ENCODE results near the gene STX10. TPM values are rescaled to one million over a fixed set of nuclear protein-coding genes. Genes with fewer than 3 reads are reported as not detected.

STX10 gene
- total RNA-seq, 1 donor from 2014 or later = 66.2 TPM

DNA sequence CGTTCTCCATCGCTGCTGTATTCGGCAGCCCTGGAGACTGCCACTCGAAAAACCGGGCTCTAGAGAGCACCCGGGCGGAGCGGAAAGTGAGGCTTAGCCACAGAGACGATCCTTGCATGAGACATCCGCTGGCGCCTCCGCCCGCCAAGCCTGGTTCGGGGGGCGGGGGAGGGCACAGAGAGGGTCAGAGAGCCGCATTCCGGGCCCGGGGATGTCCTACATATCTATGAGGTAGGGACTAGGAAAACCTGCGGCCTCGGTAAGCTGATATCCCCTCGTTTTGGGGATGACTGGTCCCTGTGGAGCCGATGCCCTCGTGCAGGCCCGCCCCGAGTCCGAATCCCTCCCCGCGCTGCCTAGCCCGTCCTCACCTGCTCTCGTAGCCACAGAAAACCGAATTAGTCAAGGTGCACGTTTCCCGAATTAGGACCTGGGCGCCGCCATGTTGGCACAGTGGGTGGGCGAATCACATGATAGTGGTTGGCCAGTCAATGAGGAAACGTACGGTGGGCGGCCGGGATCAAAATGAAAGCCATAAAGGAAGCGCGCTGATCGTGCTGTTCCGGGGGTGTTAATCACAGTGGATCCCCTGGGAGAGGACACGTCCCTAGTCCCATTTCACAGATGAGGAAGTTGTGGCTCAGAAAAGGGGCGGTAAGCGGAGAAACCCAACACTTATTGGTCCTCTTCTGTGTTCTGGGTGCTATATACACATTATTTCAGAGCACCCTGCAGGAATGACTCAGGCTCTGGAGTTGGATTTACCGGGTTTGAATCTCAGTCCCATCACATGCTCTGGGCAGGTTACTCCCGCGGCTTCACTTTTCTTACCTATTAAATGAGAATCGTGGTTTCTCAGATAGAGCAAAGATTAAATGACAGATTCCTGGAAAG is 33.6 kb downstream of the STX10 start, which contains the start of gene TRMT1:
TRMT1 (minus strand) TSS at position 459 of the 894 bp plus-strand sequence; CDS start at position 118, 341 bp downstream.
- H3K4me3 Mint-ChIP-seq = peak within 1 kb of the TSS; percentile 97
- no peaks in the 10 kb centered on the region for H3K27me3 Mint-ChIP-seq
- H3K27ac Mint-ChIP-seq = peak within 1 kb of the TSS; percentile 97
- H3K36me3 Mint-ChIP-seq (ENCODE audit: low read depth) = peaks cover 36% of the 10 kb centered on the region
- peak; percentile 97 for DNase-seq
- no peaks in the 10 kb centered on the region for H3K9me3 Mint-ChIP-seq
- H3K4me1 Mint-ChIP-seq = peaks cover 29% of the 10 kb centered on the region
- intact Hi-C loops (cut with micrococcal nuclease) = loop anchor here (1.0 kb wide), 1 partner anchor 12 kb away; no protein-coding TSS in a partner anchor

DNA sequence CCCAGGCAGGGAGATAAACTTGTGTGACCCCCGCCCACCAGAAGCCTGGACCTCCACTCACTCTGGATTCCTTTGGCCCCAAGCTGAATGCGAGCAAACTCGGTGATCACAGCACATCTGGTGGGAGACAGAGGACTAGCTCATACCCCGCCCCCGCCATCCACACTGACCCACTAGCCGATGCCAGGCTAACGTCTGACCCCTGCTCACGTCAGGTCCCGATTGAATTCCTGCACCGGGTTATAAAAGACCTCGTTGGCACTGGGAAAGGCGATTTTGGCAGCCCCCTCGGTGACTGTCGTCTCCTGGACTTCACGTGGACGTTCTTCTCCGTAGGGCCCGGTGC is 34.3 kb downstream of the STX10 start:
- peaks cover 34% of the 10 kb centered on the region for H3K36me3 Mint-ChIP-seq (ENCODE audit: low read depth)

DNA sequence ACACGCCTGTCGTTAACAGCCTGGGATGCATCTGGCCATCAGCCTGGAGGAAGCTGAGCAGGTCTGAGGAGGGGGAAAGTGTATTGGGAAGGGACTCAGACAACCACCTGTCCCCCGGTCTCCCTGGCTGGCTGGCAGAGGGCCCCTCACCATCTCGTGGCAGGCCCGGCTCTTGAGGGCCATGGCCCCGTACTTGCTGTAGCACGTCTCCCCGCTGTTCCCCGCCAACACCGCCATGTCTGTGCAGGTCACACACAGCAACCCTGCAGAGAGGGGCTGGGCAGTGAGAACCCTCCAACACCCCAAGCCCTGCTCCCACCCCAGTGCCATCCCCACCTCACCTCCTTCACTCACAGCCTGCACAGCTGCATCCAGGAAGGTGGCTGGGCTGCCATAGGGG is 37.6 kb downstream of the STX10 start:
- H3K9me3 Mint-ChIP-seq = no peaks in the 10 kb centered on the region
- H3K27me3 Mint-ChIP-seq = no peaks in the 10 kb centered on the region
- no peak overlapping the region for H3K27ac Mint-ChIP-seq
- H3K36me3 Mint-ChIP-seq (ENCODE audit: low read depth) = peaks cover 34% of the 10 kb centered on the region
- H3K4me3 Mint-ChIP-seq = no peak overlapping the region
- intact Hi-C loops (cut with micrococcal nuclease) = no loop called here
- H3K4me1 Mint-ChIP-seq = peaks cover 11% of the 10 kb centered on the region
- no peak for DNase-seq

More for the DNA sequence above, 34.3 kb downstream of the STX10 start:
- Mint-ChIP-seq H3K27me3 (no peaks in the 10 kb centered on the region), H3K9me3 (no peaks in the 10 kb centered on the region), H3K4me3 (peak overlapping the region; percentile 97), H3K4me1 (peaks cover 25% of the 10 kb centered on the region), H3K27ac (peak overlapping the region; percentile 97)
- intact Hi-C loops (cut with micrococcal nuclease) = loop anchor here (1.0 kb wide), 1 partner anchor 12 kb away; no protein-coding TSS in a partner anchor
- DNase-seq = no peak

DNA sequence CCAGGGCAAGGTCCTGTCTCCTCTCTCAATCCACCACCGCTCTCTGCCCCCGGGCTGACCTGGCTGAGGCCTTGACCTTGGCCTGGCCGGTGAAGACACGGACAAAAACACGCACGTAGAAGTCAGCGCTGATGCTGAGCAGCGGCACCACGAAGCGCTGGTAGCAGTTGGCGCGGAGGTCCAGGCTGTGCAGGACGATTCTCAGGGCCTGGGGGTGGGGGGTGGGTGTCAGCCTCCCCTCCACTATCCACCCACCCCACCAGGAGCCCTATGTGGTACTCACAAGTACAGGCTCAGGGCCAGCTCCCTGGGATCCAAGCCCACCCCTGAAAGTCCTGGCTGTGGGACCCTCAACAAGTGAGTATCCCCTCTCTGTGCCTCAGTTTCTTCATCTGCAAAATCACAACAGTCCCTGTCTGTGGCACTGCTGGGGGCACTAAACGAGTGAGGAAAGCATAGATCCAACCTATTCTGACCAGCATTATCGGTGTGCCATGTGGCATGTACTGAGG is 40.0 kb downstream of the STX10 start:
- H3K9me3 Mint-ChIP-seq = no peaks in the 10 kb centered on the region
- intact Hi-C loops (cut with micrococcal nuclease) = no loop called here
- H3K4me3 Mint-ChIP-seq = no peak overlapping the region
- H3K4me1 Mint-ChIP-seq = peaks cover 5% of the 10 kb centered on the region
- no peaks in the 10 kb centered on the region for H3K27me3 Mint-ChIP-seq
- peaks cover 36% of the 10 kb centered on the region for H3K36me3 Mint-ChIP-seq (ENCODE audit: low read depth)
- no peak for DNase-seq
- H3K27ac Mint-ChIP-seq = no peak overlapping the region

DNA sequence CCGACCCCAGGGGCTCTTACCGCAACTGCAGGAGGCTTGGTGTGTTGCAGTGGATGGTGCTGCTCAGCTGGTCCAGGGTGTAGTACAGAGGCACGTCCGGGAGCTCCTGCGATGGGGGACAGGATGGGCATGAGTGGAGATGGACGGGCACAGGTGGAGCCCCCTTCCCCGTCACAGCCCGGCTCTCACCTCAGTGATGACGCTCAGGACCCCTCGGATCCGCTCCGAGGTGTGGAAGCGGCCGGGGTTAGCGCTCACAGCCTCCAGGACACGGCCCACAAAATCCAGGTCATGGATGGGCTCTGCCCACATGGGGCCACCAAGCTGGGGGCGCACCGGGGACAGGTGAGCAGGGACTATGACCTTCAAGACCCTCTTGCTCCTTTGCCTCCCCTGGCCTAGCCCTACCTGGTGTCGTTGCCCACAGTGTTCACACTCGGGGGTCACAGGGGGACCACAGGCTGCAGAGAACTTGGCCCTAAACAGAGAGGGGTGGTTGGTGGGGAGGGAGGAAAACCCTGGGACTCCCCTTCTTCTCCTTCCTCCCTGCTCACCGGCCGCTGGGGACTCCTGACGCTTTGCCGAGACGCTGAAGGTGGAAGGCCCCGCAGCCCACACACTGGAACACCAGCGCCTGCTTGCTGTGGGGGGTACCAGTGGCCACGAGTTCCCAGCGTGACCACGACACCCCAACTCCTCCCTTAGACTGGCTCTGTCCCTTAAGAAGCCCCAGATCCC is 40.6 kb downstream of the STX10 start:
- intact Hi-C loops (cut with micrococcal nuclease) = no loop called here
- H3K36me3 Mint-ChIP-seq (ENCODE audit: low read depth) = peaks cover 35% of the 10 kb centered on the region

DNA sequence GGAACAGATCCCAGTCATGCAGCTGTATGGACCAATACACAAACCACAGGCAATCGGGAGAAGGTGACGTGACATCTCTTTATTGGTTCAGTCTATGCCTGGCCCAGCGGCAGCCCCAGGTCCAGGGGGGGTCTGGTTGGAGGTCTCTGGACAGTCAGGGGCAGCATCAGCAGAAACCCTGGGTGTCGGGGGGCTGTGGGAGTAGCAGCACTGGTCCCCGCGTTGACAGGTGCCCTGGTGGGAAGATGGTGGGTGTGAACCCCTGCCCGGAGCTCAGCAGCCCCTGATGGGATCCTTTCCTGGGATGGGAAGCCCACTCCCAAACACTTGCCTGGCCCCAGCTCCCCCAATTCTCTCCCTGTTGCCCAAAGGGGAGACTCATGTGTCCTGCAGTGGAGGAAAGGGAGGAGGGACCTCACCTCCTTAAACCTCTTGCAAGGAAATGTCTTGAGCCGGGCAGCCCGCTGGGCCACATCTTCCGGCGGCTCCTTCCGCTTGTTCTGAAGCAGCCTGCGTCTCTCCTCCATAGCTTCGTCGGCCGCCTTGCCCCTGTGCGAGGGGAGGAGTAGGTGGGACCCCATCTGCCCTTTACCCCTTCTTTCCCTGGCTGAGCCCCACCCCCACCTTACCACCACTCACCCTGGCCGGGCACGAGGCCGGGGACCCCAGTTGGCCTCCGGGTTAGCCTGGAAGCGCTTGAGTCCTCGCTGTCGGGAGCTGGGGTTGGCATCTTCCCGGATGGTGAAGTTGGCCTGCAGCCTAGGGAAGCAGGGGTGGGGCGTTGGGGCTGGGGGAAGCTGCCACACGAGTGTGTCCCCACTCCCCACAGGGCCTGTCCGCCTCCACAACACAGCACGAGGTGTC is 45.1 kb downstream of the STX10 start:
- peaks cover 24% of the 10 kb centered on the region for H3K4me1 Mint-ChIP-seq
- peaks cover 1% of the 10 kb centered on the region for H3K27me3 Mint-ChIP-seq
- peak overlapping the region; percentile 85 for H3K27ac Mint-ChIP-seq
- DNase-seq = peak; percentile 83
- H3K4me3 Mint-ChIP-seq = peak overlapping the region; percentile 87
- peaks cover 25% of the 10 kb centered on the region for H3K36me3 Mint-ChIP-seq (ENCODE audit: low read depth)
- no peaks in the 10 kb centered on the region for H3K9me3 Mint-ChIP-seq
- intact Hi-C loops (cut with micrococcal nuclease) = loop anchor here (1.0 to 5.0 kb wide), 2 partner anchors 11 to 47 kb away; partner anchors contain the start of genes IER2, STX10 and TRMT1

More for the DNA sequence above, 40.6 kb downstream of the STX10 start:
- Mint-ChIP-seq H3K4me1 (peaks cover 5% of the 10 kb centered on the region), H3K4me3 (no peak overlapping the region), H3K27me3 (no peaks in the 10 kb centered on the region), H3K9me3 (no peaks in the 10 kb centered on the region), H3K27ac (no peak overlapping the region)
- no peak for DNase-seq

DNA sequence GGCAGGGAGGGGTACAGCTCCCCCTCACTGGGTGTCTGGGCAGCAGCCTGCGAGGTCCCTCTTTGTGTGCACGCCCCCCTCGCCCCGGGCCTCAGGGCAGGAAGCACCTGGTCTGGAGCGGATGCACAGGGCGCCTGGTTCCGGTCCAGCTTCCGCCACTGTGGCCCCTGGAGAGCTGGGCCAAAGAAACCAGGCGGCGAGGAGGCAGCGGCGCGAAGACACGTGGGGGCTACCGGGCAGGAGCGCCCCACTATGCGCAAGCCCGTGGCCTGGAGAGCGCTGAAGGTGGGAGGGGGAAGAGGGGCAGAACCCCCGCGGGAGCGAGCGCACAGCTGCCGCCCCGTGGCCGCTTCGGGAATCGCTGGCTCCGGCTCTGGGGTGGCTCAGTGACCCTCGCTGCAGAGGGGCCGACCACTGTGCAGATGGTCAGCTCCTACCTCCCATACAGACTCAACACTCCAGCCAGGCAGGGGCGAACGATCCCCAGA is 45.8 kb downstream of the STX10 start:
- Mint-ChIP-seq H3K9me3 (no peaks in the 10 kb centered on the region), H3K4me3 (peak overlapping the region; percentile 87), H3K36me3 (ENCODE audit: low read depth) (peaks cover 25% of the 10 kb centered on the region), H3K27ac (peak overlapping the region; percentile 85), H3K27me3 (peaks cover 1% of the 10 kb centered on the region), H3K4me1 (peaks cover 30% of the 10 kb centered on the region)
- intact Hi-C loops (cut with micrococcal nuclease) = loop anchor here (1.0 to 5.0 kb wide), 2 partner anchors 12 to 48 kb away; partner anchors contain the start of genes IER2, STX10 and TRMT1
- peak; percentile 92 for DNase-seq

DNA sequence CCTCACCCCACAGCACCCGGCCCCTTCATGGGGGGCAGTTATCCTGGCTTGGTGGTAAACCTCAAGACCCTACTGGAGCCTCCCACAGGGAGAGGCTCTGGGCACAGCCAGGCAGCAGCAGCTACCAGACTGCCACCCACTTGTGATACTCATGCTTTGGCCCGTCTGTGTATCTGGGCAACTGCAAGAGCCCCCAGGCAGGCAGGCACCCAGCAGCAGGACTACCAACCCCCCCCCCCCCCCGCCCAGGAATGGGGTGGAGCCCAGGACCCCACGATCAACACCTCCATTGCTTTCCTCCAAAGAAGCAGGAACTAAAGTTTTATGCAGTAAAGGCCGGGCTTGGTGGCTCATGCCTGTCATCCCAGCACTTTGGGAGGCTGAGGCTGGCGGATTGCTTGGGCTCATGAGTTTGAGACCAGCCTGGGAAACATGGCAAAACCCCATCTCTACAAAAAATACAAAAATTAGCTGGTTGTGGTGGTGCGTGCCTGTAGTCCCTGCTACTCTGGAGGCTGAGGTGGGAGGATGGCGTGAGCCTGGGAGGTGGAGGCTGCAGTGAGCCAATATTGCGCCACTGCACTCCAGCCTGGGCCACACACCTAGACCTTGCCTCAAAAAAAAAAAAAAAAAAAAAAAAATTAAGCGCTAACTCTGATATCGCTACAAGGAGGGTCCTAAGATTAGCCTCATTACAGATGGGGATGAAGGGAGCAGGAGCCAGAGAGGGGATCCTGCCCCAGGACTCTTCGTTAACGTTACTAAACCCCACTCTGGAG is 46.4 kb downstream of the STX10 start:
- Mint-ChIP-seq H3K4me3 (peak overlapping the region; percentile 87), H3K9me3 (no peaks in the 10 kb centered on the region), H3K36me3 (ENCODE audit: low read depth) (peaks cover 22% of the 10 kb centered on the region), H3K4me1 (peaks cover 33% of the 10 kb centered on the region), H3K27me3 (peaks cover 1% of the 10 kb centered on the region), H3K27ac (no peak overlapping the region)
- intact Hi-C loops (cut with micrococcal nuclease) = loop anchor here (1.0 to 5.0 kb wide), 2 partner anchors 13 to 49 kb away; partner anchors contain the start of genes IER2, STX10 and TRMT1
- no peak for DNase-seq

DNA sequence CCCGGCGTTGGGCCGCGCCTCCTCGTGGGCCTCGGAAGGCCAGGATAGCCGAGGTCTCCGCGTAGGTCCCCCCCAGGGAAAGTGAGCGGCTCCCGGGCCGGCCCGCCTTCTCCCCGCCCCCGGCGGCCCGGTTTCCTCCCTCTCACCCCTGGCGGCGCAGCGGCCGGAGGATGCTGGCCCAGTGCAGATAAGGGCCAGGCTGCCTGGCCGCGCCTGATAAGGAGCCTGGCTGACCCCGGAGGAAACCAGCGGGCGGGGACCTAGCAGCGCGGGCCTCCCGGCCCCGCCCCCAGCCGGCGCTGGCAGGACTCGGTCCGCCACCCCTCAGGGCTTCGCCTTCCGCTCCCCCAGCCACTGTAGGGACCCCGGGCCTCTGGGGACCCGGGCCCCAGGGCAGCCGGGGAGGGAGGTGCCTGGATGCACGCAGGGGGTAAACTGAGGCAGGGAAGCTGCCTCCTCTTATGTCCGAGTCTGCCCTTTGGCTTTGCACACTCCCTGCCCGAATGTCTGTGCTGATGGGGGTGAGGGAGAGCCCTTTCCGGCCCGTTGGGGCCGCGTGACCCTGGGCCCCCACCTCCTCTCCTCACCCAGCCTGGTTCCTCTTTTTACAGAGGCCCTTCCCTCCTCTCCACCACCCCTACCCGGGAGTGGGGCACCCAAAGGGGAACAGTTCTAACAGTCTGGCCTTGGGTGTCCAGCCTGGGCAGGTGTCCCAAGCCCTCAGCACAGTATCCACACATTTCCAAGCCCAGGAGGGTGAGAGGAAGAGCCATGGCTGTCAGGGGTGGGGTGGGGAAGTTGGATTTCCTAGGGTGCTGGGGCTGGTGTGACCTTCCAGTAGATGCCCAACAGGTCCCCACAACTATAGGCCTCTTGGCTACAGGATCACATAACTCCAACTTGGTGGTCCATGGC is 47.3 kb downstream of the STX10 start, which contains the start of gene LYL1:
LYL1 (minus strand) TSS at position 193 of the 915 bp plus-strand sequence. CDS start 1,687 bp downstream, outside the sequence.
- H3K27ac Mint-ChIP-seq = peak within 1 kb of the TSS; percentile 20
- peaks cover 7% of the 10 kb centered on the region for H3K27me3 Mint-ChIP-seq
- H3K9me3 Mint-ChIP-seq = no peaks in the 10 kb centered on the region
- DNase-seq = peak; percentile 76
- H3K4me1 Mint-ChIP-seq = peaks cover 38% of the 10 kb centered on the region
- intact Hi-C loops (cut with micrococcal nuclease) = loop anchor here (5.0 kb wide), 1 partner anchor 49 kb away; the partner anchor contains the start of genes IER2 and STX10
- H3K4me3 Mint-ChIP-seq = peak within 1 kb of the TSS; percentile 69
- H3K36me3 Mint-ChIP-seq (ENCODE audit: low read depth) = peaks cover 22% of the 10 kb centered on the region

DNA sequence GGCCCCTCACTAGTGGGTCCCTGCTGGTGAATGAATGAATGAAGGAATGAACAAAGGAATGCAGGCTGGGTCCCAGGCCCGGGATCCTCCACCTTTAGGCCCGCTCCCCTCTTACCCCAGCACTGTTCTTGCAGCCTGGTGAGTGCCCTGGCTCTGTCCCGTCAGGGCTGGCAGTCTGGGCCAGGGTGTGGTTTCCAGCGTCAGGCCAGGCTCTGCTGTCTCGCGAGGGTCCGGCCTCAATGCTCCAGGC is 47.8 kb downstream of the STX10 start:
- H3K27me3 Mint-ChIP-seq = peaks cover 8% of the 10 kb centered on the region
- H3K4me1 Mint-ChIP-seq = peaks cover 39% of the 10 kb centered on the region
- no peaks in the 10 kb centered on the region for H3K9me3 Mint-ChIP-seq
- peak overlapping the region; percentile 69 for H3K4me3 Mint-ChIP-seq
- H3K36me3 Mint-ChIP-seq (ENCODE audit: low read depth) = peaks cover 18% of the 10 kb centered on the region
- H3K27ac Mint-ChIP-seq = no peak overlapping the region
- DNase-seq = no peak
- intact Hi-C loops (cut with micrococcal nuclease) = loop anchor here (5.0 kb wide), 1 partner anchor 50 kb away; the partner anchor contains the start of genes IER2 and STX10

DNA sequence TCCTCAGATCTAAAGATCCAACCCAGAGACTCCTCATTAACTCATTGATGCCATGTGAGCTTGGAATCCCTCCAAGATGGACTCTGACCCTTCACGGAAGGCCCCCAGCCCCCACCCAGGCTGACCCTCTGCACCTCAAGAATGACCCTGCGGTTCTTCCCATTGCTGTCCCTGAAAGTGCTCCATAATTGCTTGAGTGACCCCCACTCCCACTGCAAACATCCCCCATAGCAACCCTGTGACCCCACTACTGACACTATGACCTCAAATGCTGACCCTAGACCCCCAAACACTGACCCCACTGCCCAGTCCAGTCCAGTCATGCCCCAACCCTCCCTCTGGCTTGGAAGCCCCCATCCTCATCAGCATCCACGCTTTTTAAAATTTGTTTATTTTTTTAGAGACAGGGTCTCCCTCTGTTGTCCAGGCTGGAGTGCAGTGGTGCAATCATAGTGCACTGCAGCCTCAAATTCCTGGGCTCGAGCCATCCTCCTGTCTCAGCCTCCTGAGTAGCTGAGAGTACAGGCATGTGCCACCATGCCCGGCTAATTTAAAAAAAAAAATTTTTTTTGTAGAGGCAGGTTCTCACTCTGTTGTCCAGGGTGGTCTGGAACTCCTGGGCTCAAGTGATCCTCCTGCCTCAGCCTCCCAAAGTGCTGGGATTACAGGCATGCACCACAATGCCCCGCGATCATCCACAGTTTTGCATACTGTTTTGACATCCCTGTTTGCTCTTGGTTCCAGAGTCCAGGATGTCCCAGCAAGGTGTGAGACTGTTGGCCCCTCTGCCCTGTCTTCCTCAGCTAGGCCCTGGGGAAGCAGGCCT is 48.4 kb downstream of the STX10 start:
- no peaks in the 10 kb centered on the region for H3K9me3 Mint-ChIP-seq
- no peak for DNase-seq
- no peak overlapping the region for H3K27ac Mint-ChIP-seq
- peaks cover 14% of the 10 kb centered on the region for H3K36me3 Mint-ChIP-seq (ENCODE audit: low read depth)
- peak overlapping the region; percentile 69 for H3K4me3 Mint-ChIP-seq
- peaks cover 12% of the 10 kb centered on the region for H3K27me3 Mint-ChIP-seq
- intact Hi-C loops (cut with micrococcal nuclease) = loop anchor here (5.0 kb wide), 1 partner anchor 50 kb away; the partner anchor contains the start of genes IER2 and STX10
- H3K4me1 Mint-ChIP-seq = peaks cover 42% of the 10 kb centered on the region

All from activated CD4-positive, alpha-beta T cell treated with anti-CD3 and anti-CD28 coated beads, Interleukin-2, amount 10 ng/mL, durations not matched to agents 24 days and 14 days (primary cell).